GM06990 (cell line): ENCODE measurements around the gene KLHL25.

Experiments used
- DNase-seq: peaks from one replicate; pipeline ENCODE4 v3.0.0-alpha.2; 2011; ENCODE audit not compliant: insufficient read length; ENCODE audit errors: extremely low read depth
- H3K27me3 ChIP-seq: replicated peaks from 2 replicates; pipeline ENCODE4 v1.6.0; 2011; ENCODE audit warnings: low read length; ENCODE audit not compliant: control insufficient read depth, insufficient read depth
- H3K36me3 ChIP-seq: 2 replicates; pipeline ENCODE4 v1.5.1; 2011; ENCODE audit warnings: low read length; ENCODE audit not compliant: control insufficient read depth, insufficient read depth
- H3K4me3 ChIP-seq: replicated peaks from 2 replicates; pipeline ENCODE4 v1.5.1; 2011; ENCODE audit warnings: low read depth, mild to moderate bottlenecking, control low read depth, low read length
- CTCF ChIP-seq: IDR thresholded peaks from 2 replicates; pipeline ENCODE4 v1.5.1; 2011; ENCODE audit warnings: low read length, control low read depth, mild to moderate bottlenecking, inconsistent platforms; ENCODE audit not compliant: insufficient read depth, poor library complexity, severe bottlenecking

Gene KLHL25

GRCh38 chr15:85766001-85766831 is 28.5 kb downstream of the KLHL25 start:
- Histone ChIP-seq H3K27me3 (no peaks in the 10 kb centered on the region), H3K4me3 (no peak overlapping the region), H3K36me3 (peaks cover 1% of the 10 kb centered on the region; the same call in 1 of the 2 replicates)
- no peak for DNase-seq
- TF ChIP-seq CTCF, result no peak

- H3K4me3 ChIP-seq, result no peak overlapping the region
- no peak for TF ChIP-seq CTCF
- DNase-seq, result no peak
- H3K36me3 ChIP-seq, result peaks cover 1% of the 10 kb centered on the region; the same call in 1 of the 2 replicates
- no peaks in the 10 kb centered on the region for H3K27me3 ChIP-seq
Observed at GRCh38 chr15:85764649-85765277, 30.0 kb downstream of the KLHL25 start.

- Histone ChIP-seq H3K4me3 (no peak overlapping the region), H3K36me3 (peaks cover 1% of the 10 kb centered on the region; the same call in 1 of the 2 replicates), H3K27me3 (no peaks in the 10 kb centered on the region)
- no peak for DNase-seq
- TF ChIP-seq CTCF, result no peak
Observed at GRCh38 chr15:85763673-85764633, 30.8 kb downstream of the KLHL25 start.

- DNase-seq, result no peak
- Histone ChIP-seq H3K36me3 (peaks cover 1% of the 10 kb centered on the region; the same call in 1 of the 2 replicates), H3K4me3 (no peak overlapping the region), H3K27me3 (no peaks in the 10 kb centered on the region)
- TF ChIP-seq CTCF, result no peak
Observed at GRCh38 chr15:85763157-85763556, 31.6 kb downstream of the KLHL25 start.

GRCh38 chr15:85762756-85763127 is 32.0 kb downstream of the KLHL25 start:
- no peak for TF ChIP-seq CTCF
- DNase-seq, result no peak
- Histone ChIP-seq H3K36me3 (peaks cover 1% of the 10 kb centered on the region), H3K4me3 (no peak overlapping the region), H3K27me3 (no peaks in the 10 kb centered on the region)
